NCI-H2171 (cell line): ENCODE data around the gene TOMM34.

Experiments
- DNase-seq: peaks from one replicate; lab custom pipeline; 2025; lab: John Stamatoyannopoulos, UW

Gene TOMM34, protein sequence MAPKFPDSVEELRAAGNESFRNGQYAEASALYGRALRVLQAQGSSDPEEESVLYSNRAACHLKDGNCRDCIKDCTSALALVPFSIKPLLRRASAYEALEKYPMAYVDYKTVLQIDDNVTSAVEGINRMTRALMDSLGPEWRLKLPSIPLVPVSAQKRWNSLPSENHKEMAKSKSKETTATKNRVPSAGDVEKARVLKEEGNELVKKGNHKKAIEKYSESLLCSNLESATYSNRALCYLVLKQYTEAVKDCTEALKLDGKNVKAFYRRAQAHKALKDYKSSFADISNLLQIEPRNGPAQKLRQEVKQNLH

DNA sequence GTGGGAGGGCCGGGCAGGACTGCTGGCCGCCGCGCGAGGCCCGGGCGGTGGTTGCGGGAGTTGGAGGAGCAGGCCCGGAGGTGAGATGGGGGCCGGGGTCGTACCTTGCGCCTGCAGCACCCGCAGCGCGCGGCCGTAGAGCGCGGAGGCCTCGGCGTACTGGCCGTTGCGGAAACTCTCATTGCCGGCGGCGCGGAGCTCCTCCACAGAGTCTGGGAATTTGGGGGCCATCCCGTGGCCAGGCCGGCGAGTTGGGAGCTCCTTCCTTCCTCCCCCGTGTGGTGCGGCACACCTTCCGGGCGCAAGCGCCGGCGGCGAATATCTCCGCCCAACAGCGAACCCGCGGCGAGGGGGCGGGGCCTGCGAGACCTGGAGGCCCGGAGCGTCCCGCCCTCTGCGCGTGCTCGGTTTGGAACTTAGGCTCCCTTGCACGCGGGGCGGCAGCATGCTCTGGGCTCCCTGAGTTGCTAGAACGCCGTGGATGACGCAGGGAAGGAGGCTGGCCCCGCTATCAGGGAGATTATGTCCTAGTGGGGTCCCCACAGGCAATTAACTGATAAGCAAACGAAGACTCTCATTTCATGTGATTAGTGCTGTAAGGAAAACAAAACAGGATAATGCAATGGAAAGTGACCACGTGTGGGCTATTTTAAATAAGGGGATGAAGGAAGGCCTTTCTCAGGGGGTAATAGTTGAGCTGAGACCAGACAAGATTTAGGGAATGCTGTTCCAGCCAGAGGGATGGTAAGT, at the start of gene TOMM34:
TOMM34 (minus strand) TSS at position 295 of the 750 bp plus-strand sequence; CDS start at position 231, 64 bp downstream.
- DNase-seq: peak; percentile 99

DNA sequence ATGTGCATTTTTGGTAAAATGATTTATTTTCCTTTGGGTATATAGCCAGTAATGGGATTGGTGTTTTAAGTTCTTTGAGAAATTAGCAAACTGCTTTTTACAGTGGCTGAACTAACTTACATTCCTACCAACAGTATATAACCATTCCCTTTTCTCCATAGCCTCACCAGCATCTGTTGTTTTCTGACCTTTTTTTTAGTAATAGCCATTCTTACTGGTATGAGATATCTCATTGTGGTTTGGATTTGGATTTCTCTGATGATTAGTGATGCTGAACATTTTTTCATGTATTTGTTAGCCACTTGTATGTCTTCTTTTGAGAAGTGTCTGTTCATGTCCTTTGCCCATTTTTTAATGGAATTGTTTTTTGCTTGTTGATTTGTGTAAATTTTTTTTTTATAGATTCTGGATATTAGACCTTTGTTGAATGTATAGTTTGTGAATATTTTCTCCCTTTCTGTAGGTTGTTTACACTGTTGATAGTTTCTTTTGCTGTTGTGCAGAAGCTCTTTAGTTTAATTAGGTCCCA, 48.4 kb upstream of the TOMM34 start:
- no peak for DNase-seq

DNA sequence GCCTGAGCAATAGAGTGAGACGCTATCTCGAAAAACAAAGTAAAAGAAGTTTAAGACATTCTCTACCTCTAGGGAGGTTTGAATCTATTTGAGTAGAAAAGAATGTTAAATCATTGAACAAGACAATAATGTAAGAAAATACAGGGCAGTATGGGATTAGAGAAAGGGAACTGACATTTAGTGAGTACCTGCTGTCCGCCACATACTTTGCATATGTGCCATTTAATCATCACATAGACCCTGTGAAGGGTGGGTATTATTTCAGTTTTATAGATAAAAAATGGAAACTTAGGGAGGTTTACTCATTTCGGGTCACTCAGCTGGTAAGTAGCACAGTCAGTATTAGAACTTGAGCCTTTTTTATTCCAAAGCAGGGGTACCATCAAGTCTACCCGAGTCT, 37.5 kb upstream of the TOMM34 start:
- DNase-seq: no peak

DNA sequence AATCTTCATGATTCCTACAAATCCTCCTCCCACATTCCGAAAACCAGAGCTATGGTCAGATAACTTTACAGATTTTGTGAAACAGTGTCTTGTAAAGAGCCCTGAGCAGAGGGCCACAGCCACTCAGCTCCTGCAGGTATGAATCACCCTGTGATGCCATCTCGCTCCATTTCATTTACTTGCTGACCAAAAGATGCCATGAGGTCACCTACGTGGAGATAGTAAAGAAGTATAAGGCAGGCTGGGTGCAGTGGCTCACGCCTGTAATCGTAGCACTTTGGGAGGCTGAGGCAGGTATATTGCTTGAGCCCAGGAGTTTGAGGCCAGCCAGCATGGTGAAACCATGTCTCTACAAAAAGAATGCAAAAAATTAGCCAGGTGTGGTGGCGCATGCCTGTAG, 37.0 kb upstream of the TOMM34 start:
- no peak for DNase-seq

DNA sequence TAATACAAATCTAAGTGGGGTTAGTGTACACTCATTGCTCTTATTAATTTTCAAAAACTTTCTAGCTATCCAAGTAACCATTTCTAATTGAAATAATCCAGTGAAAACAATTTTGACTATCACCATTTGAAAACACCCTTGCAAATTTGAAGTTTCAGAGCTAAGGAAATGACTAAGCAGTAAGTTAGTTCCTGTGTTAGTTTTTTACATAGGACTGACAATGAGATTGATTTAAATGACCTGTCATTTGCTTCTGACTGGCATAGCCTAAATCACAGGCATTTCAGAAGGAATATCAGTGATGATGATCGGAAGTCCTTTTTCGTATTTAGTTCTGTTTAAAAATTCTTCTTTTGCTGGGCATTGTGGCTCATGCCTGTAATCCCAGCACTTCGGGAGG, 33.1 kb upstream of the TOMM34 start:
- DNase-seq: no peak

DNA sequence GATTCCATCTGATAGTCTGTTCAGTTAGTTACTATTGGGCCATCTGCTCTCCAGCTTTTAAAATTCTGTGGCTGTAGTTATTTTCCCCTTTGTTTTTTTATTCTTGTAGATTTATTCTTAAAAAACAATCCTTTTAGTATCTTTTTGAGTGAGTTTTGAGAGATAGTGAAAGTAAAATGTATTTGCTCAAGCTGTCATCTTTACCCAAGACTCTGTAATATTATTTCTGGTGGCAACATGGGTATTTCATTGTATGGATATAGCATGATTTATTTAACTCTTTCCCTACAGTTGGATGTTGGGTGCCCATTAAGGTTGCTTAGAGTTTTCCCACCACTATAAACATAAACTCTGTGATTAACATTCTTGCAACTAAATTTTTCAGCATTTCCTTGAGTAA, 30.8 kb upstream of the TOMM34 start:
- no peak for DNase-seq

DNA sequence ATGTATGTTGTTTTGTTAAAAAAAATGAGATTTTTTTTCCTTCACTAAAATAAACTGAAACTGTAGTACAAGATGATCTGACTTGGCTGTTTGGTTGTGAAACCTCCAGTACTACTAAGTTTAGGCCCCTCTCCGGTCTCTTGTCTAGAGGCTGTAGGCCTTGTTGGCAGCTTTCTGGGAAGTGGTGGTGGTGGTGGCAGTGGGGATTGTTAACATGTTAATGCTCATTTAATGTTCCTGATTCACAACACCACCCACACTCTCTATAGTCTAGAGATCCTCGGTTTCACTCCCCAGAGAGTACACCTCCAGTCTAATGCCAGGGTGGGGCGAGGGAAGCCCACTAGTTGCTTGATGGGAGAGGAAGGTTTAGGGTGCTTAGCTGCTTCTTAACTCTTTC, 30.2 kb upstream of the TOMM34 start:
- DNase-seq: no peak

DNA sequence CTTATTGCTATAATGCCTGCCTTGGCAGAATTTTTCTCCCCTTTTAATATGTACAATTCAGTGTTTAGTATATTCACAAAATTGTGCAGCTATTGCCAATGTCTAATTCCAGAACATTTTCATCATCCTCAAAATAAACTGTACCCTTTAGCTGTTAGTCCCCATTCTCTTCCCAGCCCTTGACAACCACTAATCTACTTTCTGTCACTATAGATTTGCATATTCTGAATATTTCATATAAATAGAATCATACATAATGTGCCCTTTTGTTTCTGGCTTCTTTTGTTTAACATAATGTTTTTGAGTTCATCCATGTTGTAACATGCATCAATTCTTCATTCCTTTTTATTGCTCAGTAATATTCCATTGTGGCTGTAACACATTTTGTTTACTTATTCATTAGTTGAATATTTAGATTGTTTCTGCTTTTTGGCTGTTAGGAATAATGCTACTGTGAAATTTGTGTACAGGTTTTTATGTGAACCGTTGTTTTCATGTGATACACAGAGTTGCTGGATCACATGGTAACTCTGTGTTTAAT, 28.5 kb upstream of the TOMM34 start:
- DNase-seq: no peak

DNA sequence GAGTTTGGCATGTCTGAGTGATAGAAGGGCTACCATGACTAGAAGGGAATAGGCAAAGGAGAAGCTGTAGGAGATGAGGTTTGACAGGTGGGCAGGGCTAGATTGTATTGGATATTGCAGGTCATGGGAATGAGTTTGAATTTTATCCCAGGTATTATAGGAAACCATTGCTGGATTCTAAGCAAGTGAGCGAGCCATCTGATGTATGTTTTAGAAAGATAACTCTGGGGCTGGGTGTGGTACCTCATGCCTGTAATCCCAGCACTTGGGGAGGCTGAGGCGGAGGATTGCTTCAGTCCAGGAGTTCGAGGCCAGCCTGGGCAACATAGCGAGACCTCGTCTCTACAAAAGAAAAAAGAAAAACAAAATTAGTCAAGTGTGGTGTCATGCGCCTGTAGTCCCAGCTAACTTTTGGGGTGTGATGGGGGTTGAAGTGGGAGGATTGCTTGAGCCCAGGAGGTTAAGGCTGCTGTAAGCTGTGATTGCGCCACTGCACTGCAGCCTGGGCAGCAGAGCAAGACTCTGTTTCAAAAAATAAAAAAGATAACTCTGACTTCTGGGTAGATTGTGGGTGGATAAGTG, 23.0 kb upstream of the TOMM34 start:
- DNase-seq: no peak

DNA sequence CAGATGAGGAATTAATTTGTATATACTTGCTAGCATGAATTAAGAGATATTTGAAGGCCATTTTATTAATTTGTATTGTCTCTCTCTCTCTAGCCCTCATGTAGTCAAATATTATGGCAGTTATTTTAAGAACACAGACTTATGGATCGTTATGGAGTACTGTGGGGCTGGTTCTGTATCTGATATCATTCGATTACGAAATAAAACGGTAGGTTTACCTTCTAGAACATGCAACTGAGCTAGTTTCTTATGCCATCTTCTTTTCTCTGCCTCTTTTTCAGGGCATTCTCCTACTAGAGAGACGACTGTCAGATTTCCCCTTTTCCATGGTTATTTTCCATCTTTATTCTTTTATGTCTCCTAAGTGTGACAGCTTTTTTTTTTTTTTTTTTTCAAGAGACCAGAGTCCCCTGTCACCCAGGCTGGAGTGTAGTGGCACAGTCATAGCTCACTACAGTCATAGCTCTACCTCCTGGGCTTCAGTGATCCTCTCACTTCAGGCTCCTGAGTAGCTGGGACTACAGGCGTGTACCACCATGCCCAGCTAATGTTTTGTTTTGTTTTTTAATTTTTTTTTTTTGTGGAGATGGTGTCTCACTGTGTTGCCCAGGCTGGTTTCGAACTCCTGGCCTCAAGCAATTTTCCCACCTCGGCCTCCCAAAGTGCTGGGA, 21.7 kb upstream of the TOMM34 start:
- DNase-seq: no peak

DNA sequence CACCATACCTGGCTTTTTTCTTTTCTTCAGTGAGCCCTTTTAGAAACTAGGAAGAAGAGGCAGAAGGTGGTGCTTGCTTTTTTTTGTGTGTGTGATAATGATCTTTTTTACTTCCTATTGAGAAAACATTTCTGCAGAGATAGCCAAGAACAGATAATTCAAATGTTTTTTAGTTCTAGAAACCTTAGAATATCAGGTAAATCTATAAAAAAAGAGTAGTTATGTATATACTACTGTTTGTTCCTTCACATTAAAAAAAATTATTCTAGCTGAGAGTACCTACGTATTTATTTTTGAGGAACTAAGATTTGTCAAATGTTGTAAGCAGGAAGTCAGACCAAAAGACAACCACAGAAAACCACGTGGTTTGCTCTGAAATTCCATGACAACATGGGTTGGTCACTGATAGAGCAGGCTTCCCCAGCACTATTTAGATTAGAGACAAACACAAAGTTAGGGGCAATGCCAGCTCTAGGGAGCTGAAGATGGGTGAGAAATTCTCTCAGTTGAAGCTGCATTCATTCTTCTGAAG, 19.0 kb upstream of the TOMM34 start:
- no peak for DNase-seq

DNA sequence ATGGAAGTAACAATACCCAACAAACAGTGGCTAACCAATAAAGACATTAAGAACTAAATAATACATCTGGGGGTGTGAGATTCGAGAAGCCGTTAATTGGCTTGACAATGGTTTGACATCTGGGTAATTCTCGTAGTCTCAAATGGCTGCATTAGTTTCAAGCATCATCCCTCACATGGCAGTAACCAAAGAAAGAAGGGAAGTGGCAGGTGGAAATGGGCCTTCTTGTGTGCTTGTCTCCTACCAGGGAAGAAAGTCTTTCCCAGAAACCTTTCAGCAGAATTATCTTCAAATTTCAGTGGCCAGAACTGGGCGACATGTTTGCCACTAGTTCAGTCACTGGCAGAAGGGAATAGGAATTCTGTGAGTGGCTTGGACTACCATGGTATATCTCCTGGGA, 16.5 kb upstream of the TOMM34 start:
- DNase-seq: no peak

DNA sequence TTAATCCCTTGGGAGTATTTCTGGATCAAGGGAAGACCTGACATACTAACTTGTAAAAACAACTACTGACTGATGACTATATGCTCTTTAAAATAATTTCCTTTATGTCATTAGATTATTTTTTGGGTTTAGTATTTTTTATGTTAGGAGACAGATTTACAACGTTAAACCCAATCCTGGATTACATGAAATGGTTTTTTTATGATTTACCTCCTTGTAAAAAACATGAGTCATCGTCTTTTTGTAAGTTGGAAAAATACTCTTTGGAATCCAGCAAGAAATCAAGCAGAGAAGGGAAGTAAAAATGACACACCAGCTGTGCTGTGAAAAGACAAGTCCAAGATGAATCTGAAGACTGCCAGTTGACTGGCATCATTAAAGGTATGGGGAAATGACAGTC, 12.9 kb upstream of the TOMM34 start:
- DNase-seq: no peak

DNA sequence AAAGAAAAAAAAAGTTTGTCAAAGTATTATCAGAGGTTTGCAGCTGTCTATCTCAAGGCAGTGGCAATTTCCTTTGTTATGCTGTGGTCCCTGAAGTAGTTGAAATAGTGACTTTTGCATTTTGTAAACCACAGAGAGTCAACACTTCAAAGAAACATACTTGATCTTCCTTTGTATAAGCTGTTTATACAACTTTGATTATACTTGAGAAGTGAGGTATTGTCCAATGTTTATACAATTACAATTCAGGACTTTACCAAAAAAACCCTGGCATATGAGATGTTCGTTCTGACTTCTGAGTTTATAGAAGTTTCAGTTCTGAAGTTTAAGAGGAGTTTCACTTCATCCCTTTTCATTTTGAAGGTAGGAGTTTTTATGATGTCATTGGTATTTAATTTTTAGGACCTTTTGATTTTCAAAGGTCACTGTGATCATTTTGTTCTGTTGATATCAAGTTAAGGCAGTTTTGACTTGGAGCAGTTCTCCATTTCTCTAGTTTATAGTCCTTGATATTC, 10.1 kb upstream of the TOMM34 start:
- no peak for DNase-seq

DNA sequence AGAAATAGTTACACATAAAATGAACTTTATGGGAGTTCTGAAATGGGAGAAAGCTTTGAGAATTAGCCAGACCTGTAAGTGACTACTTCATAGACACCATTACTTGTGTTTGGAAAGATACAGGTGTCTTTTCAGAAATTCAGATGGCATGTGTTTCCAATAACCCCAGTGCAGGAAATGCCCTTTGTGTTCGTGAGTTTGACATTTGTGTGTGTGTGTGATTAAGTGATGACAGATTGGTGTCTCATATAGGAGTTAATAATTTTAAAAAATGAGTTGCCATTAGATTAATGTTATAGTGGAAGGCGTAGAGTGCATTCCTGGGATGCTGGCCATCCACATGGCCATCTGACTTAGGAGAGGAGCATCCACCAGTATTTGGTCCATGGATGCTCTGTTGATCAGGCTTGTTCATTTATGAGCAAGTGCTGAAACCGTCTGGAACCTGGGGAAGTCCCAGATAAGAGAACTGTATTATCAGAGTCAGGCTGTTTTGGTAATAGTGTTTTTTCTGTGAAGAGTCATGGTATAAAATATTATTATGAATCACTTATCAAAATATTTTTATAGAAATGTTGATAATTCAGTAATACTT, 9.2 kb upstream of the TOMM34 start:
- DNase-seq: no peak

DNA sequence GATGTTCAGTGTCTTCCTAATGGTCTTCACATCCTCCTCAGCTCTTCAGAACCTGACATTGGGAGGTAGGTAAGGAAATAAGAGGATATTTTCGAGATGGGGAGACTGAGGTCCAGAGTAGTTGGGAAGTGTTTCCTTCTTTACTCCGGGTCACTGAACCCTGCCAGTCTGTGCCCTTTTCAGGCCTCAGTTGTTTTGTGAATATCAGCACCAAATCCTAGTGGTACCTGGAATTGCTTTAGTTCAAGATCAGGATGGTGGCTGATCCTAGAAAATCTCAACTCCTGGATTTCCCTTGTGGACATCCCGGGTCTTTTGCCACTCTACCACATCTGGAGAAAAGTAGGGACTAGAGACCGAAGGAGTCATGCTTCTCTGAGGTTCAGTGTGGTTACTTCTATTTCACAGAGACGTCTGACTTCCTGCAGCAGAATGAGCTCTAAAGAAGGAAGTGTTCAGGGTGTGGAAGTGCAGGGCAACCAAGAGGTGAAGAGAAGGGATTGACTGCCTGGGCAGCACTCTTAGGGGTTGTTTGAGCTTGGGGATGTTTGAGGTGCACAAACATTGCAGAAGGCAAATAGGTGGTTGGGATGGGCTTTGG, 7.1 kb upstream of the TOMM34 start:
- no peak for DNase-seq

DNA sequence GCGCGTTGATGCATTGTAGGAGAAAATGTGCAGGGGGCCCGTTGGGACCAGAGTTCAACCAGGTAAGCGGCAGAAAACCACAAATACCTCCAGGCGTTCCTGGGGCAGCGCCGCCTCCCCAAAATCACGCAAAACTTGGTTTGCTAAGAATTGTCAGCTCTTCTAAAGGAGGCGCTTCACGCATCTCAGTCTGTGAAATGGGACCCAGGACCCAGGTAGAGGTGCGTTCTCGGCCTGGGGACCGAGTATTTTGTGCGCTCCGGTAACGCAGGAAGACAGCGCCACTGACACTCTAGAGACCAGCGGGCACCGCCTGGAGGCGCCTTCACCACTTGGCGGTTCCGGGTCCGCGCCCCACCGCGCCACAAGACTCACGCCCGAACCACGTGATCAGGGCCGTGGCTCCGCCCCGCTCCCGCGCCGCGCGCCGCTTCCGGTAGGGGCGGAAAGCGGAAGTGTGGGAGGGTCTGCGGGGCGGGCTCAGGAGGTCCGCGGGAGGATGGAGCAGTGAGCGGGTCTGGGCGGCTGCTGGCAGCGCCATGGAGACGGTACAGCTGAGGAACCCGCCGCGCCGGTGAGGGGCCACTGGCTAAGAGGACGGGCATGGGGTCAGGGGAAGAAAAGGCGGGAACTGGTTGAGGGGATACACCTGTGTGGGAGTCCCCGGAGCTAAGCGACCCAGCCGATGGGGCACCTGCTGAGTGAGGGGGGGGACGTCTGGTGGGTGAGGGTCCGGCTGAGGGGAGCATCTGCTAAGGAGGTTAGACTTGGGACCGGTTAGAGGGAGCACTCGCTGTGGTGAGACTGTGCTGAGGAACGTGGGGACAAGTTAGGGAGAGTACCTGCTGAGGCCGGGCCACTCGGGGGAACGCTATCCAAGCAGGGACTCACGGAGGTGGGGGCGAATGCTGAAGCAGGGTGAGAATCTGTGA, 6.1 kb upstream of the TOMM34 start, which contains the start of gene STK4:
STK4 (plus strand) TSS at position 483 of the 932 bp plus-strand sequence; CDS start at position 540, 57 bp downstream.
- peak; percentile 97 for DNase-seq

DNA sequence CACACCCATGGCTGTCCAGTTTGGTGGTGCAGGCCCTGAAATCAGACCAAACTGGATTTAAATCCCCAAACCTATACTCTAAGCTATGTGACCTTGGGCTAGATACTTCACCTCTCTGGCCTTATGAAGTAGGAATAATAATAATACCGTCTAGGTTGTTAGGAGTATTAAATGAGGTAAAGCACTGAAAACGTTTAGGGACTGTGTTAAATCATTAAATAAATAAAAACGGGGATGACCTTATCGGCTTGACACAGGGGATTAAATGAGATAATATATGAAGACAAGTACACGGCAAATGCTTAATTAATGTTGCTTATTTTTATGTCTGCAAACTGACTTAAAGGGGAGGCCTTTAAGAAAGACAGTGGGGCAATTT, 5.4 kb upstream of the TOMM34 start:
- no peak for DNase-seq

DNA sequence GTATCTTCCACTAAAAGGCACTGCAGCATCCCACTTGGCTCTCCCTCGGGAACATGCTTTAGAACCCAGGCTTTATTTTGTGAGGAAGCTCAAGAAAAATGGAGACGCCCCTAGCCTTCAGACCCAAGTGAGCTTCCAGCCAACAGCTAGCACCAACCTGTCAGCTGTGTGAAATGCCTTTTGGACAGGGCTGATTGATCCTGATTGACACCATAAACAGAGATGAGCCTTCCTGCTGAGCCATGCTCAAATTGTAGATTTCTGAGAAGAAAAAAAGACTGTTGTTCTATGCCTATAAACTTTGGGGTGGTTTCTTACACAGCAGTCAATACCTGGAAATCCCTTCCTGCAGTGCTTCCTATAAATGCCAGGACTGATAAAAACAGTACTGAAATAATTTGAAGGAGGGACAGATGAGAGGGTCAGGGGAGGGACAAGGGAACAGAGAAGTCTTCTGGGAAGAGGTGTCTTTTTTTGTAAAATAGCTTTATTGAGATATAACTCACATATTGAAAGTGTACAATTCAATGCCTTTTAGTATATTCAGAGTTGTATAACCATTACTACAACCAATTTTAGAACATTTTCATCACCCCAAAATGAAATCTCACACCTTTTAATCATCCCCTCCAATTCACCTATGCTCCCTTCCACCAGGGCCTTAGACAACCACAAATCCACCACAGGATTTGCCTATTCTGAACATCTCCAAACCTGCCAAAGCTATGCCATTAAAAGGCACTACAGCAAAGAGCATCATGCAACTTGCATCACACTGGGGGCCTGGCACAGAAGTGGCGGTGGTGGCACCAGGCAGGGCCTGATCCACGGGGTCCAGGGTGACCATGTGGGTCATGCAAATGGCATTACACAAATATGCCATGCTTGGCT, 3.4 kb upstream of the TOMM34 start:
- DNase-seq: no peak
